T-helper 1 cell treated with Interleukin-12 subunit alpha and Interleukin-12 subunit beta and Interleukin-4 antibody, amounts not matched to agents 30 μg/mL and 1 μg/mL, for 36 hours (primary cell): Measurements from ENCODE around the gene DCHS2.

ENCODE experiments used
- H3K27ac Mint-ChIP-seq: one replicate; pipeline ENCODE4 v1.8.0; 2021; ENCODE audit warnings: mild to moderate bottlenecking, mixed read lengths
- H3K27me3 Mint-ChIP-seq: one replicate; pipeline ENCODE4 v1.8.0; 2021; ENCODE audit warnings: low read depth, mixed read lengths
- H3K36me3 Mint-ChIP-seq: one replicate; pipeline ENCODE4 v1.8.0; 2021; ENCODE audit warnings: low read depth, mixed read lengths
- H3K4me1 Mint-ChIP-seq: one replicate; pipeline ENCODE4 v1.8.0; 2021; ENCODE audit warnings: low read depth, mixed read lengths
- H3K4me3 Mint-ChIP-seq: one replicate; pipeline ENCODE4 v1.8.0; 2021; ENCODE audit warnings: mild to moderate bottlenecking, moderate library complexity, mixed read lengths
- H3K9me3 Mint-ChIP-seq: one replicate; pipeline ENCODE4 v1.8.0; 2021; ENCODE audit warnings: mixed read lengths

Gene DCHS2

GRCh38 chr4:154503598-154503997 is 12.0 kb upstream of the DCHS2 start:
- Mint-ChIP-seq H3K9me3 (no peaks in the 10 kb centered on the region), H3K27ac (no peak overlapping the region), H3K4me1 (no peaks in the 10 kb centered on the region), H3K36me3 (no peaks in the 10 kb centered on the region), H3K27me3 (peaks cover 51% of the 10 kb centered on the region), H3K4me3 (no peak overlapping the region)

GRCh38 chr4:154502111-154502510 is 10.5 kb upstream of the DCHS2 start:
- peaks cover 47% of the 10 kb centered on the region for H3K27me3 Mint-ChIP-seq

DNA sequence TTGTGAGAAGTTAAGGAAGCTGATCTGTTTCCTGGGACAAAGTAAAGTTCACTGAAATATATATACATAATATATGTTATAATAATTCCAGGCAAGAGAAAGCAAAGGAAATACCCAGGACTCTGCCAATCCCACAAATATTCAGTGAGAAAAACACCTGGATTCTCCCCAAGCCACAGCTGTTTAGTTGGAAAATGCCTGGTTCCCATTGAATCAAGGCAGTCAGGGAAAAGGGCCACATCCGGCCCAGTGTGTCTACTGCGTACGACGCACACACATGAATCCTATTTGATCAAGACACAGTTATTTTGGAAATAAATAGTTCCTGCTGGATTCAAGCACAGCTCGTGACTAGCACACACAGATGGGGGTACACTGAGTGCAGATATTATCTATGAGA is 6.3 kb upstream of the DCHS2 start:
- Mint-ChIP-seq H3K4me3 (no peak overlapping the region), H3K4me1 (no peaks in the 10 kb centered on the region), H3K27me3 (peaks cover 50% of the 10 kb centered on the region), H3K9me3 (no peaks in the 10 kb centered on the region), H3K36me3 (no peaks in the 10 kb centered on the region), H3K27ac (no peak overlapping the region)

More at GRCh38 chr4:154502111-154502510, 10.5 kb upstream of the DCHS2 start:
- H3K4me3 Mint-ChIP-seq: no peak overlapping the region
- H3K9me3 Mint-ChIP-seq: no peaks in the 10 kb centered on the region
- H3K4me1 Mint-ChIP-seq: no peaks in the 10 kb centered on the region
- no peaks in the 10 kb centered on the region for H3K36me3 Mint-ChIP-seq
- no peak overlapping the region for H3K27ac Mint-ChIP-seq

DNA sequence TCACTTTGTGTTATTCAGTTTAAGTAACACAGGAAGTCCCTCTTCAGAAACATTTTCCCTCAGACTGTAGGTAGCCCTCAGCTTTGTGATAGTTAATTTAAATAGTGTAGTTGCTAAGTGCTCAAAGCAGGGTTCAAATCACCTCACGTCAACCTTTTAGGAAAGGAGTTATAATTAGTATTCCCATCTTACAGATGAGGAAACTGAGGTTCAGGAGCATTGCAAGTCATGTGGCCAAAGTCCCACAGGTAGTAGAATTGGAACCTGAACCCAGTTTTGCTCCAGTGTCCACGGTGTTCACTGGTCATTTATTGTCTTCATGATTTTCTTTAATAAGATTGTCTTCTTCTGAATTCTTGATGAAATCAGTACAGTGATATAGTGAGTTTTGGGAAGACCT is 4.3 kb upstream of the DCHS2 start:
- peaks cover 63% of the 10 kb centered on the region for H3K27me3 Mint-ChIP-seq
- H3K9me3 Mint-ChIP-seq: no peaks in the 10 kb centered on the region
- H3K36me3 Mint-ChIP-seq: no peaks in the 10 kb centered on the region
- no peak overlapping the region for H3K4me3 Mint-ChIP-seq
- peaks cover 5% of the 10 kb centered on the region for H3K4me1 Mint-ChIP-seq
- no peak overlapping the region for H3K27ac Mint-ChIP-seq

DNA sequence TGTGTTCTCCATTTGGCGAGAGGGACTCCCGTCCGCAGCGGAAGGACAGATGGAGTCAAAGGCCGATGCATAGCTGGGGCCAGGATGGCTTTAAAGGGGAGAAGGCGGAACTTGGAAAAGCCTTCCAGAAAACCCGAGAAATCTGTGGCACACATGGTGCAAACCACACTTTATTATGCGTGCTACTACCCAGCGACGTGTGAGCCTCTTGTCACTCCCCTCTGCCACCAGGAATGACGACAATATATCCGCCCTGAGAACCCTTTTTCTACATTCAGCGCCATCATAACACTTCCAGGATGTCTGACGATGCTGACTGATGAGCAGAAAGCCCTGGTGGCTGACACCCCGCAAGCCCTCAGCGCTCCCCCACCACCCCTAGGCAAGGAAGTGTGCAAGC is 689 bp upstream of the DCHS2 start:
- no peaks in the 10 kb centered on the region for H3K36me3 Mint-ChIP-seq
- peaks cover 66% of the 10 kb centered on the region for H3K27me3 Mint-ChIP-seq
- peaks cover 5% of the 10 kb centered on the region for H3K4me1 Mint-ChIP-seq
- no peak overlapping the region for H3K4me3 Mint-ChIP-seq
- H3K9me3 Mint-ChIP-seq: no peaks in the 10 kb centered on the region
- no peak overlapping the region for H3K27ac Mint-ChIP-seq

DNA sequence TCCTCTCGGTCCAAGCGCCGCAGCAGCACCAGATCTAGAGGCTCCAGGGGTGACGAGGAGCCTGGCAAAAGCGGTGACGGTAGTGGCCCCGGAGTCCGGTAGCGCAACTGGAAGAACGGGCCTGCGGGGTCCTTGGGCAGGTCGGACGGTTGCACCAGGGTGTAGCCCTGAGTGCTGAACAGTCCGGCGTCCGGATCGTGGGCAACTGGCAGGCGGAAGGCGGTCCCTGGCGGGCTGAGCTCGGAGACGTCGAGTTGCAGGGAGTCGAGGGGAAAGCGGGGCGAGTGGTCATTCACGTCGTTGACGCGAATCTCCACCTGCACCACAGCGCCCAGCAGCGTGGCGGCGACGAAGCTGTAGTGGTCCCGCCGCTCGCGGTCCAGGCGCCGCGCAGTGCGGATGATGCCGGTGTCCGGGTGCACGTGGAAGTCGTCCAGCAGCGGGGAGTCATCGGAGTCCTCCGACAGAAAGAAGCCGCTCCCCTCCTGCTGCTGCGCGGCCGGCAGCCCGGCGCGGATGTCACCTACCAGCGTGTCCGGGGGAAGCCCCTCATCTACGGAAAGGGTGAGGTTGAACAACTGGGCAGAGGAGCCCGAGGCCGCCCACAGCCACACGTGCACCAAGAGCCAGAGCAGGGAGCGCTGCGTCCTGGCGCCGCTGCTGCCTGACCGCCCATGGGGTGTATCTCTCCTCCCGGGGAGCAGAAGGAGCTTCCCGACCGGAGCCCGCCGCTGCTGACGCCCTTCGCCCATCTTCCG is 837 bp downstream of the DCHS2 start:
- Mint-ChIP-seq H3K27ac (no peak overlapping the region), H3K4me1 (peaks cover 5% of the 10 kb centered on the region), H3K36me3 (no peaks in the 10 kb centered on the region), H3K4me3 (peak overlapping the region; percentile 51), H3K27me3 (peaks cover 61% of the 10 kb centered on the region), H3K9me3 (no peaks in the 10 kb centered on the region)

GRCh38 chr4:154490234-154490582 is 1.4 kb downstream of the DCHS2 start:
- Mint-ChIP-seq H3K36me3 (no peaks in the 10 kb centered on the region), H3K27ac (no peak overlapping the region), H3K27me3 (peaks cover 58% of the 10 kb centered on the region), H3K4me3 (no peak overlapping the region), H3K9me3 (no peaks in the 10 kb centered on the region), H3K4me1 (peaks cover 5% of the 10 kb centered on the region)

- Mint-ChIP-seq H3K27me3 (peaks cover 58% of the 10 kb centered on the region), H3K4me1 (peaks cover 5% of the 10 kb centered on the region), H3K27ac (no peak overlapping the region), H3K9me3 (no peaks in the 10 kb centered on the region), H3K4me3 (no peak overlapping the region), H3K36me3 (no peaks in the 10 kb centered on the region)
These were observed 1.9 kb downstream of the DCHS2 start for GRCh38 chr4:154489558-154490233.

GRCh38 chr4:154487145-154487544 is 4.5 kb downstream of the DCHS2 start:
- Mint-ChIP-seq H3K36me3 (no peaks in the 10 kb centered on the region), H3K4me3 (no peak overlapping the region), H3K9me3 (no peaks in the 10 kb centered on the region), H3K27ac (no peak overlapping the region), H3K27me3 (peaks cover 33% of the 10 kb centered on the region), H3K4me1 (peaks cover 5% of the 10 kb centered on the region)

GRCh38 chr4:154485127-154485773 is 6.3 kb downstream of the DCHS2 start:
- no peak overlapping the region for H3K4me3 Mint-ChIP-seq
- H3K36me3 Mint-ChIP-seq: no peaks in the 10 kb centered on the region
- H3K27ac Mint-ChIP-seq: no peak overlapping the region
- H3K4me1 Mint-ChIP-seq: no peaks in the 10 kb centered on the region
- H3K9me3 Mint-ChIP-seq: no peaks in the 10 kb centered on the region
- H3K27me3 Mint-ChIP-seq: peaks cover 17% of the 10 kb centered on the region

GRCh38 chr4:154478547-154478946 is 13.1 kb downstream of the DCHS2 start:
- no peaks in the 10 kb centered on the region for H3K9me3 Mint-ChIP-seq
- H3K27ac Mint-ChIP-seq: no peak overlapping the region
- H3K4me3 Mint-ChIP-seq: no peak overlapping the region
- no peaks in the 10 kb centered on the region for H3K4me1 Mint-ChIP-seq
- peaks cover 20% of the 10 kb centered on the region for H3K27me3 Mint-ChIP-seq
- no peaks in the 10 kb centered on the region for H3K36me3 Mint-ChIP-seq

GRCh38 chr4:154478128-154478527 is 13.5 kb downstream of the DCHS2 start:
- no peaks in the 10 kb centered on the region for H3K36me3 Mint-ChIP-seq
- H3K9me3 Mint-ChIP-seq: no peaks in the 10 kb centered on the region
- H3K27ac Mint-ChIP-seq: no peak overlapping the region
- no peak overlapping the region for H3K4me3 Mint-ChIP-seq
- peaks cover 23% of the 10 kb centered on the region for H3K27me3 Mint-ChIP-seq
- no peaks in the 10 kb centered on the region for H3K4me1 Mint-ChIP-seq

GRCh38 chr4:154476232-154476631 is 15.4 kb downstream of the DCHS2 start:
- no peak overlapping the region for H3K4me3 Mint-ChIP-seq
- H3K27ac Mint-ChIP-seq: no peak overlapping the region
- H3K27me3 Mint-ChIP-seq: peaks cover 28% of the 10 kb centered on the region
- H3K9me3 Mint-ChIP-seq: no peaks in the 10 kb centered on the region
- H3K36me3 Mint-ChIP-seq: no peaks in the 10 kb centered on the region
- H3K4me1 Mint-ChIP-seq: no peaks in the 10 kb centered on the region

- Mint-ChIP-seq H3K27me3 (peaks cover 32% of the 10 kb centered on the region), H3K9me3 (no peaks in the 10 kb centered on the region), H3K36me3 (no peaks in the 10 kb centered on the region), H3K4me3 (no peak overlapping the region), H3K27ac (no peak overlapping the region), H3K4me1 (no peaks in the 10 kb centered on the region)
These were observed 15.8 kb downstream of the DCHS2 start for GRCh38 chr4:154475820-154476219.

DNA sequence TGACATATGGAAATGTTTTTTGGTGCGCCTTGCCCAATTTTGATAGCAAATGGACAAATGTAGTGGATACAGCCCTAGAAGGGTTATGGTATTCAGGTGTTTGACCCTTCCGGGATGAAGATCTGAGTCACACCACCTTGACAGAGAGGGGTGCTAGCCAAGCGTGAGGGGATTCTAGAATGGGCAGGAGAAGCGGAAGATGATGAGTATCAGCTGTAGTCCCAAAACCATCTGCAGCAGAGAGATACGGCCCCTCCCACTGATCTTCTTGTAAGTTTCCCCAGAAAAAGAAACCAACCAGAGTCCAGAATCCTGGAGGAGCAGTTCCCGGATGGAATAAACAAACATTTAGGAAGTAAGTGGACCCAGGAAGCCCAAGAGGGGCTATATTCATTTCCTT is 18.1 kb downstream of the DCHS2 start:
- no peaks in the 10 kb centered on the region for H3K9me3 Mint-ChIP-seq
- no peaks in the 10 kb centered on the region for H3K36me3 Mint-ChIP-seq
- peaks cover 36% of the 10 kb centered on the region for H3K27me3 Mint-ChIP-seq

More for the DNA sequence above, 18.1 kb downstream of the DCHS2 start:
- no peak overlapping the region for H3K27ac Mint-ChIP-seq
- no peak overlapping the region for H3K4me3 Mint-ChIP-seq
- no peaks in the 10 kb centered on the region for H3K4me1 Mint-ChIP-seq
